GM12873 (cell line): ENCODE measurements around the gene ATP10B.

ENCODE experiments used
- CTCF ChIP-seq: IDR thresholded peaks from 2 replicates; pipeline ENCODE4 v1.5.1; 2012; ENCODE audit warnings: low read depth, mild to moderate bottlenecking, moderate library complexity, low read length, control low read depth; ENCODE audit not compliant: insufficient read depth; ENCODE audit errors: missing control alignments

The ATP10B gene

GRCh38 chr5:160672521-160672920 is 179.5 kb downstream of the ATP10B start:
- TF ChIP-seq CTCF: no peak

GRCh38 chr5:160668356-160668755 is 183.7 kb downstream of the ATP10B start:
- TF ChIP-seq CTCF: no peak

- no peak for TF ChIP-seq CTCF
Observed at GRCh38 chr5:160667160-160667559, 184.9 kb downstream of the ATP10B start.

- TF ChIP-seq CTCF: no peak
Observed at GRCh38 chr5:160665460-160665859, 186.6 kb downstream of the ATP10B start.

- TF ChIP-seq CTCF: no peak
Observed at GRCh38 chr5:160660132-160660531, 191.9 kb downstream of the ATP10B start.

GRCh38 chr5:160657622-160658458 is 194.2 kb downstream of the ATP10B start:
- no peak for TF ChIP-seq CTCF

- TF ChIP-seq CTCF: no peak
Observed at GRCh38 chr5:160657068-160657507, 194.9 kb downstream of the ATP10B start.
